PC-3 (cell line): Measurements from ENCODE around the gene GMPR. TPM values are rescaled to one million over a fixed set of nuclear protein-coding genes. Genes with fewer than 3 reads are reported as not detected.

Experiments
- ATAC-seq: fragments of 200-7000 bp; cut with Tn5 transposase; 2 replicates; pipeline ENCODE4 v1.9.1; 2020; ENCODE audit warnings: mild to moderate bottlenecking, moderate library complexity
- BruUV-seq: library from RNA; stranded (reverse); fragments of 400-500 nt; replicated peaks from 2 replicates; lab custom pipeline; 2021; lab: Mats Ljungman, UMichigan
- CTCF ChIA-PET: fragments of 300-600 bp; sonication (Branson Sonifier 250); formaldehyde crosslinking; loops from one replicate; lab custom pipeline; 2022; ENCODE audit warnings: antibody characterized with exemption; lab: Charles Lee
- POLR2A ChIA-PET: fragments of 300-600 bp; sonication (Branson Sonifier 250); formaldehyde crosslinking; loops from one replicate; lab custom pipeline; 2022; ENCODE audit warnings: antibody characterized with exemption; ENCODE audit not compliant: unreplicated experiment; lab: Charles Lee
- DNase-seq: peaks from one replicate; pipeline ENCODE4 v3.0.0-alpha.2; 2015
- H2AFZ ChIP-seq: fragments of 300-600 bp; sonication (generic); 2 replicates; pipeline ENCODE4 v1.6.0; 2016; ENCODE audit warnings: antibody characterized with exemption, low read length
- H3F3A ChIP-seq: fragments of 300-600 bp; sonication (generic); one replicate; pipeline ENCODE4 v1.6.0; 2017; ENCODE audit warnings: antibody characterized with exemption, low read length, control low read depth, mild to moderate bottlenecking; ENCODE audit not compliant: unreplicated experiment
- H3K27ac ChIP-seq: fragments of 300-600 bp; sonication (generic); 2 replicates; pipeline ENCODE4 v1.5.1; 2016; ENCODE audit warnings: mild to moderate bottlenecking, low read length
- H3K27me3 ChIP-seq: fragments of 300-600 bp; sonication (generic); 2 replicates; pipeline ENCODE4 v1.6.1; 2016; ENCODE audit warnings: low read length, mixed read lengths
- H3K36me3 ChIP-seq: fragments of 300-600 bp; sonication (generic); 2 replicates; pipeline ENCODE4 v1.6.1; 2016; ENCODE audit warnings: low read depth, mixed run types, low read length, mixed read lengths
- H3K4me1 ChIP-seq: fragments of 300-600 bp; sonication (generic); 2 replicates; pipeline ENCODE4 v1.5.1; 2016; ENCODE audit warnings: low read length; ENCODE audit not compliant: insufficient read depth
- H3K4me2 ChIP-seq: fragments of 300-600 bp; sonication (generic); 2 replicates; pipeline ENCODE4 v1.6.0; 2016; ENCODE audit warnings: low read length
- H3K4me3 ChIP-seq: fragments of 300-600 bp; sonication (generic); 2 replicates; pipeline ENCODE4 v1.5.1; 2016; ENCODE audit warnings: mild to moderate bottlenecking, low read length, mixed read lengths
- H3K79me2 ChIP-seq: fragments of 300-600 bp; sonication (generic); 2 replicates; pipeline ENCODE4 v1.6.1; 2017; ENCODE audit warnings: low read length, mixed read lengths
- H3K9ac ChIP-seq: fragments of 300-600 bp; sonication (generic); 2 replicates; pipeline ENCODE4 v1.6.0; 2016; ENCODE audit warnings: mild to moderate bottlenecking, low read length
- H3K9me2 ChIP-seq: fragments of 300-600 bp; sonication (generic); replicated peaks from 2 replicates; pipeline ENCODE4 v1.6.1; 2016; ENCODE audit warnings: mixed run types, low read length, mixed read lengths
- H3K9me3 ChIP-seq: fragments of 300-600 bp; sonication (generic); 2 replicates; pipeline ENCODE4 v1.6.1; 2016; ENCODE audit warnings: low read length, mixed read lengths
- H4K20me1 ChIP-seq: fragments of 300-600 bp; sonication (generic); 2 replicates; pipeline ENCODE4 v1.6.1; 2016; ENCODE audit warnings: low read length, mixed read lengths
- CTCF ChIP-seq: fragments of 300-600 bp; sonication (generic); conservative IDR thresholded peaks from 2 replicates; pipeline ENCODE4 v1.5.1; 2017; ENCODE audit warnings: antibody characterized with exemption, low read depth, mild to moderate bottlenecking, low read length
- EZH2 ChIP-seq: fragments of 300-600 bp; sonication (generic); IDR thresholded peaks from one replicate; pipeline ENCODE4 v1.6.1; 2017; ENCODE audit warnings: antibody characterized with exemption, mild to moderate bottlenecking, low read length; ENCODE audit not compliant: unreplicated experiment
- EZH2phosphoT487 ChIP-seq: fragments of 300-600 bp; sonication (generic); IDR thresholded peaks from 2 replicates; pipeline ENCODE4 v1.6.1; 2018; ENCODE audit warnings: mild to moderate bottlenecking, antibody characterized with exemption, low read length, borderline replicate concordance
- intact Hi-C: fragments of 100-400 bp; cut with micrococcal nuclease; formaldehyde crosslinking; loops from 2 replicates; pipeline ENCODE4 v1.9.0; 2023
- total RNA-seq: library from RNA; depleted of rRNA; stranded (reverse); fragments of >200 nt; gene quantifications from 2 replicates; pipeline ENCODE4 v1.2.3, GENCODE V29; 2014

The GMPR gene
- total RNA-seq, 1 experiment from 2014 or later = 5.8 TPM

- no peaks in the 10 kb centered on the region for H3K79me2 ChIP-seq
- no peak for ATAC-seq
- BruUV-seq = no TSS peak
Measured at GRCh38 chr6:16278750-16279149, 40.4 kb downstream of the GMPR start.

GRCh38 chr6:16279243-16279642, 40.9 kb downstream of the GMPR start:
- ATAC-seq (no peak), DNase-seq (no peak)
- H2AFZ ChIP-seq = no peak overlapping the region
- no peaks in the 10 kb centered on the region for H3F3A ChIP-seq
- intact Hi-C loops = loop anchor here (10.0 kb wide), 2 partner anchors 54 to 144 kb away; no protein-coding TSS in a partner anchor
- no peaks in the 10 kb centered on the region for H4K20me1 ChIP-seq
- H3K4me2 ChIP-seq = no peak overlapping the region
- H3K9me2 ChIP-seq = no peaks in the 10 kb centered on the region
- H3K79me2 ChIP-seq = no peaks in the 10 kb centered on the region
- TF ChIP-seq EZH2 = no peak
- TF ChIP-seq EZH2phosphoT487 = no peak
- no peak for TF ChIP-seq CTCF
- H3K36me3 ChIP-seq = no peaks in the 10 kb centered on the region
- no peaks in the 10 kb centered on the region for H3K27me3 ChIP-seq
- H3K27ac ChIP-seq = no peak overlapping the region
- H3K9ac ChIP-seq = no peak overlapping the region
- ChIA-PET POLR2A (no interaction called here), CTCF (no interaction called here)
- H3K4me3 ChIP-seq = no peak overlapping the region
- H3K4me1 ChIP-seq = peaks cover 14% of the 10 kb centered on the region
- H3K9me3 ChIP-seq = no peaks in the 10 kb centered on the region
- no TSS peak for BruUV-seq

More at GRCh38 chr6:16278750-16279149, 40.4 kb downstream of the GMPR start:
- Histone ChIP-seq H3K4me1 (peaks cover 14% of the 10 kb centered on the region), H2AFZ (no peak overlapping the region), H3K4me3 (no peak overlapping the region), H3K36me3 (no peaks in the 10 kb centered on the region), H3K27me3 (no peaks in the 10 kb centered on the region), H3K27ac (no peak overlapping the region), H3K4me2 (0 out of 2 replicates have a peak overlapping the region, but pooled peaks have one; percentile 16), H4K20me1 (no peaks in the 10 kb centered on the region), H3K9ac (no peak overlapping the region), H3F3A (no peaks in the 10 kb centered on the region), H3K9me2 (no peaks in the 10 kb centered on the region), H3K9me3 (no peaks in the 10 kb centered on the region)
- intact Hi-C loops = loop anchor here (10.0 kb wide), 2 partner anchors 54 to 144 kb away; no protein-coding TSS in a partner anchor
- ChIA-PET CTCF (interaction anchor here (1.1 kb wide), 1 partner anchor 49 kb away, joined by 4 read pairs; no protein-coding TSS in a partner anchor), POLR2A (no interaction called here)
- DNase-seq = no peak
- TF ChIP-seq CTCF (no peak), EZH2 (no peak), EZH2phosphoT487 (no peak)

GRCh38 chr6:16282370-16282769, 44.0 kb downstream of the GMPR start:
- DNase-seq (no peak), ATAC-seq (no peak)
- TF ChIP-seq EZH2phosphoT487 (no peak), CTCF (no peak), EZH2 (no peak)
- Histone ChIP-seq H3F3A (no peaks in the 10 kb centered on the region), H3K4me2 (no peak overlapping the region), H3K27ac (no peak overlapping the region), H3K27me3 (no peaks in the 10 kb centered on the region), H3K4me3 (no peak overlapping the region), H3K36me3 (no peaks in the 10 kb centered on the region), H2AFZ (no peak overlapping the region), H3K9me2 (no peaks in the 10 kb centered on the region), H3K4me1 (peaks cover 14% of the 10 kb centered on the region), H3K9ac (no peak overlapping the region), H4K20me1 (no peaks in the 10 kb centered on the region), H3K79me2 (no peaks in the 10 kb centered on the region), H3K9me3 (no peaks in the 10 kb centered on the region)
- CTCF ChIA-PET = no interaction called here
- POLR2A ChIA-PET = no interaction called here
- intact Hi-C loops = no loop called here
- BruUV-seq = no TSS peak
